Posterior vena cava (tissue), 2 donors: Measurements from ENCODE around the gene CCDC88B. TPM values are rescaled to one million over a fixed set of nuclear protein-coding genes. Genes with fewer than 3 reads are reported as not detected.
"Not testable (repeated sequence)": the region's sequence is repeated elsewhere in the genome, so short reads cannot be mapped to it uniquely, and the experiment has no call there.

ENCODE experiments used
- DNase-seq: peaks from one replicate; pipeline ENCODE4 v3.0.0-alpha.2; 2020; ENCODE audit warnings: low spot score
- intact Hi-C, 2 donors: fragments of 100-400 bp; cut with DNase I; formaldehyde crosslinking; loops; one replicate each; pipeline versions ENCODE4 v1.14.1 to v1.14.2; 2022 to 2023
- total RNA-seq, 2 donors: library from RNA; stranded (reverse); fragmentation: NEBNext Ultra II Directional; extraction: Animal tissue kit (Norgen Biotek cat#: 25700); gene quantifications; one replicate each; pipeline ENCODE4 v1.2.1, GENCODE V29; 2021
- donor health status: DM: yes; HTN: yes; CAD: no.
- donor health status: DM: yes; HTN: yes; CAD: no.

CCDC88B gene
- total RNA-seq, 2 donors from 2014 or later: 7.0 to 9.5 TPM

DNA sequence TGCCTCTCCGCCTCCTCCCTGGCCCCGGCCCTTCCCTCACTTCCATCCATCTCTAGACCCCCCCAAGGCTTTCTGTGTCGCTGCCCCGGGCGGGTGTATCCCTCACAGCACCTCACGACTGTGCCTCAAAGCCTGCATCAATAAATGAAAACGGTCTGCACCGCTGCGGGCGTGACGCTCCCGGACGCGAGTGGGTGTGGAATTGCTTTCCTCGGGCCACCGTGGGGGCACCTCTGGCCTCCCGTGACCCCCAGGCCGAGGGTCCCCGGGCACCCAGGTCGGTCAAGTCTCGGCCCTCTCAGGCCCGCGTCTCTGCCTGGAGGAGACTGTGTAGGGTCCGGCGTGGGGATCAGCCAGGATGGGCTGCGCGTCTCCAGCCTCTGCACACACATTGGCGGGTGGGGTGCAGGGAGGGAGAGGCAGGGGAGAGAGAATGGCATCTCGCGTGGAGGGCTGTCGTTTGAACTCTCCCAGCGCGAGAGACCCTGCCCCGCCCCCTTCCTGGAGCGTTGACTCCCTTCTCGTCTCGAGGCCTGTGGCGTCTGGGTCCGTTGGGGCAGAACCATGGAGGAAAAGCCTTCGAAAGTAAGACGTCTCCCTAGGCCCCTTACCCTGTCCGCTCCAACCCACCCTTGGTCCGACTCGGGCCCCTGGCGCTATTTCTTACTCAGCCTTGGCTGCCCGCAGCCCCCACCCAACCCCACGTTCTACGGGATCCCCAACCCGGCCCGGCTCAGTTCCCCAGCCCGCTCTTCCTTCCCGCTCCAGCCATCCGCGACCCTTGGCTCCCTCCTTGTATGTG, 40.0 kb upstream of the CCDC88B start, which contains the start of gene CATSPERZ:
CATSPERZ (plus strand) TSS at position 512 of the 802 bp plus-strand sequence; CDS start at position 565, 53 bp downstream.
- intact Hi-C loops: loop anchor here (5.0 to 10.0 kb wide), 3 partner anchors 55 to 95 kb away; partner anchors contain the start of genes FERMT3 (in 2 of the 2), FKBP2 (in 1 of the 2) and PPP1R14B (in 1 of the 2)
- peak; percentile 84 for DNase-seq

DNA sequence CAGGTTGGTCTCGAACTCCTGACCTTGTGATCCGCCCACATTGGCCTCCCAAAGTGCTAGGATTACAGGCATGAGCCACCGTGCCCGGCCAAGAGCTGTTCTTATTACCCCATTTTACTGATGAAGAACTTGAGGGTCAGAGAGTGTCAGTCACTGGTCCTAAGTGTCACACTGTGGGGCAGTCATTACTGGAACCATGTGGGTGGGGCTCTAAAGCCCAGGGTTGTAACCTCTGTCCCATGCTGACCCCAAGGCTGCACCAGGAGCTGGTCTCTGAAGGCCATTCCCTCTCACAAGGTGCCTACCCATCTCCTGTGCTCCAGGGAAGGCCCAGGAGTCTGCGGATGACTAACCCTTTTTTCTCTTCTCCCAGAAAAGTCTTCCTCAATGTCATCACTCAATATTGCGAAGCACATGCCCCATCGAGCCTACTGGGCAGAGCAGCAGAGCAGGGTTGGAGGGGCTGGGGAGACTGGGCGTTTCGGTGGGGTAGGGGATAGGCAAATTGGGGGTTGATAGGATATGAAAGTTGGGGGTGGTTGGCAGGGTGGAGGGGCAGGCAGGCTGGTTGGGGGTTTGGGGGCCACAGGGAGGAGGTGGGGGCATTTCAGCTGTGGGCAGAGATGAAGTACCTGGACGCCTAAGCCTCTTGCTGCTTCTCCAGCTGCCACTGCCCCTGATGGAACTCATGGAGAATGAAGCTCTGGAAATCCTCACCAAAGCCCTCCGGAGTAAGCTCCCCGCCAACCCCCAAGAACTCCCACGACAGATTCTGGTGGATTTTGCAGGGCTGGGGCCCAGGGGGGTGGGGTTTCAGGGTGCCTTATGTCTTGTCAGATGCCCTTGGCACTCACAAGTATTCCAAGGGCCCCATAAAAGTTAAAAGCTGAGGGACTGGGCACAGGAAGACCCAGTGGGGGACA, 36.6 kb upstream of the CCDC88B start:
- peak; percentile 70 for DNase-seq
- intact Hi-C loops: loop anchor here (5.0 to 10.0 kb wide), 2 partner anchors 59 to 96 kb away; partner anchors contain the start of genes FERMT3 (in 1 of the 2), FKBP2 (in 1 of the 2) and PPP1R14B (in 1 of the 2)

DNA sequence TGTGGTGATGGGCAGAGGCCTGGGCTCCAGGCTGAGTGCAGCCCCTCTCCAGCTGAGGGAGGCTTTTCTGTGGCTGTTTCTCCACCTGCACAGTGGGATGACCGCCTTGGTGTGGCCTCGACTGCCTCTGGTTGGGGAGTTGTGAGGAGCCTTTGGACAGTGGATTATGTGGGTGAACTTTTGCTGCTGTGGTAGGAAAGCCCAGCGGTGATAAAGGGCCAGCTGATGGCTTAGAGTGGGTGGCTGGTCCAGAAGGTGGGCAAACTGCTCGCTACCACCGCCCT, 36.0 kb upstream of the CCDC88B start:
- intact Hi-C loops: loop anchor here (5.0 to 10.0 kb wide), 2 partner anchors 59 to 97 kb away; partner anchors contain the start of genes FERMT3 (in 1 of the 2), FKBP2 (in 1 of the 2) and PPP1R14B (in 1 of the 2)

DNA sequence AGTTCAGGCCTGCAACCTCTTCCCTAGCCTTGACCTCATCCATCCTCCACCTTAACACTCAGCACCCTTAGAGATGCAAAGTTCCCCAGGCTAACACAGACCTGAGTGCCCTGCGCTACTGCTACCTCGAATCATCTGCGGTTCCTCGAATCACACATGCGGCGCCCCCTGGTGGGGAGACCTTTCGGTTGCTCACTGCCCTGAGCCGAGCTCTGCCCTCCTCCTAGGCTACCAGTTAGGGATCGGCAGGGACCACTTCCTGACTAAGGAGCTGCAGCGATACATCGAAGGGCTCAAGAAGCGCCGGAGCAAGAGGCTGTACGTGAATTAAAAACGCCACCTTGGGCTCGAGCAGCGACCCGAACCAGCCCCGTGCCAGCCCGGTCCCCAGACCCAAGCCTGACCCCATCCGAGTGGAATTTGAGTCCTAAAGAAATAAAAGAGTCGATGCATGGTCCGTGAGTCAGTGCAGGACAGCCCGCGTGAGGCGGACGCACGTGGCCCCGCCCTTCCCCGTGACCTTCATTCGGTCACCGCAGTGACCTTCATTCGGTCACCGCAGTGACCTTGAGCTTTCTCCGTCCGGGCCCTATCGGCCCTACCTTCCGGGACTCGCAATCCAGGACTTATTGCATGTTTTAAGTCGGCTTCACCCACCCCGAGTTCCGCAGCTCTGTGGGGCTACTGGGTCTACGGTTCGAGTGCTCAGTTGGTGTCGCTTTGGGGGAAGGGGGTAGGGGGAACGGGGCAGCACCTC, 35.5 kb upstream of the CCDC88B start:
- intact Hi-C loops: loop anchor here (5.0 to 10.0 kb wide), 2 partner anchors 60 to 97 kb away; partner anchors contain the start of genes FERMT3 (in 1 of the 2), FKBP2 (in 1 of the 2) and PPP1R14B (in 1 of the 2)
- DNase-seq: peak; percentile 98

More for the DNA sequence above, 36.0 kb upstream of the CCDC88B start:
- peak; percentile 78 for DNase-seq

DNA sequence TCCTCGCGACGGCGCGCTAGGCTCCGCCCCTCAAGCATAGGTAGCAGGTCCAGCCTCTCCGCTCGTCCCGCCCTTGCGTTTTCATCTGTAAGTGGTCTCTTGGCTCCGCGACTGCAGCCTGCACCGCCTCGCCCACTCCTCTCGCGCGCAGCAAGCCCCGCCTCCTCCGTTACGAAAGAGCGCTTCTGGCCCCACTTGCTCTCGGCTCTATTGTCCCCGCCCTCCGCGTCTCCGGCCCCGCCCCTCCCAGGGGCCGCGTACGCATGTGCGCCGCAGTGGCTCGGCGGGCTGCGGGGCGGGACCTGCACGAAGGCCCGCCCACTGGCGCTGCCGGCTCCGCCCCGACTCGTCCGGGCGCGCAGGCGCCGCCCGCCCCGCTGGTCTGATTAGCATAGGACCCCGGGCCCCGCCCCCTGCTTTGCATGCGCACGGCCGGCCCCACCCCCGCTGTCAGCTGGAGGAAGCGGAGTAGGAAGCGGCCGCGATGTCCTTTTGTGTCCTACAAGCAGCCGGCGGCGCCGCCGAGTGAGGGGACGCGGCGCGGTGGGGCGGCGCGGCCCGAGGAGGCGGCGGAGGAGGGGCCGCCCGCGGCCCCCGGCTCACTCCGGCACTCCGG, 34.8 kb upstream of the CCDC88B start, which contains the start of gene ESRRA:
ESRRA (plus strand) TSS at position 450 of the 616 bp plus-strand sequence. CDS start 1,656 bp downstream, outside the sequence.
- intact Hi-C loops: loop anchor here in 1 of 2 donors (10.0 kb wide), 1 partner anchor 60 kb away; the partner anchor contains the start of genes FKBP2 and PPP1R14B
- peak; percentile 100 for DNase-seq

DNA sequence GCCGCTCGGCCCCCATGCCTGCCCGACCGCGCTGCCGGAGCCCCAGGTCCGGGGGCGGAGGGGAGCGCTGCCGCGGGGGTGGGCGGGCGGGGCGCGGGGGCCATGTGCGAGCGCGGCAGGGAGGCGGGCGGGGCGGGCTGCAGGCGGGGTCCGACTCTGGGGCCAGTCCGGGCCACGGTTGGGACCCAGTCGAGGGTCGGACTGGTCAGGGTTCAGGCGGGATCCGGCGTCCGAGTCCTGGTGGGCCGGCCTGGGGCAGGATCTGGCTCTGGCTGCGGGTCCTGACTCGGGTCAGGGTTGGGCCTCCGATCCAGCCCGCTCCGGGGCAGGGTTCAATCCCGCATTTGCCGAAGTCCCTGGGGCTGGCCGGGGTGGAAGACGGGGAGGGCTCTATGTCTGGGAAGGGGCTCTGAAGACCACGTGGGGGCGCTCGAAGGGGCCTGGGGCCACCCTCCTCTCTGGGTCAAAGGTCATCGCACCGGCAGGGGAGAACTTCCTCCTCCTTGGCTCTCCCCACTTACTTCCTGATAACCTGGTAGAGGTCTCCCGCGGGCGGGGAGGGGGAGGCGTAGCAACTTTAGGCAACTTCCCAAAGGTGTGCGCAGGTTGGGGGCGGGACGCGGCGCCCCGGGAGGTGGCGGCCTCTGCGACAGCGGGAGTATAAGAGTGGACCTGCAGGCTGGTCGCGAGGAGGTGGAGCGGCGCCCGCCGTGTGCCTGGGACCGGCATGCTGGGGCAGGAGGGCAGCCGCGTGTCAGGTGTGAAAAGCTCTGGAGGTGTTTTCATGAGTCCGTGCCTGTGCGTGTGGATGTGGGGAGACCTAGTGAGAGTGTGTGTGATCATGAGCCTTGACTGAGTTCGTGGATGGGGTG, 34.1 kb upstream of the CCDC88B start:
- DNase-seq: peak; percentile 90
- intact Hi-C loops: loop anchor here in 1 of 2 donors (10.0 kb wide), 1 partner anchor 61 kb away; the partner anchor contains the start of genes FKBP2 and PPP1R14B

DNA sequence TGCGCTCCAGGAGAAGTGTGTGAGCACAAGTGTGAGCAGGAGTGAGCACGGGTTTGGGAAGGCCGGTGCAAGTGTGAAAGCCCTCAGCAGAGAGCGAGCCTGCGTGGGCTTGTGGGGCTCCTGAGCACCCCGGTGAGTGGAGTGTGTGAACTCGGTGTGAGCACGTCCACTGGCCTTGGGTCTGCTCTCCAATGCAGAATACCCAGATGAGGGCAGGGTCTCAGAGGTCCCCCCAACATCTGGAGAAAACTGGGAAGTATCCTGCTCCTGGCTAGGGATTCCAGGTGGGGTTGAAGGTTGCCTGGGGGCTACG, 33.5 kb upstream of the CCDC88B start:
- no peak for DNase-seq
- intact Hi-C loops: loop anchor here in 1 of 2 donors (10.0 kb wide), 1 partner anchor 62 kb away; the partner anchor contains the start of genes FKBP2 and PPP1R14B

DNA sequence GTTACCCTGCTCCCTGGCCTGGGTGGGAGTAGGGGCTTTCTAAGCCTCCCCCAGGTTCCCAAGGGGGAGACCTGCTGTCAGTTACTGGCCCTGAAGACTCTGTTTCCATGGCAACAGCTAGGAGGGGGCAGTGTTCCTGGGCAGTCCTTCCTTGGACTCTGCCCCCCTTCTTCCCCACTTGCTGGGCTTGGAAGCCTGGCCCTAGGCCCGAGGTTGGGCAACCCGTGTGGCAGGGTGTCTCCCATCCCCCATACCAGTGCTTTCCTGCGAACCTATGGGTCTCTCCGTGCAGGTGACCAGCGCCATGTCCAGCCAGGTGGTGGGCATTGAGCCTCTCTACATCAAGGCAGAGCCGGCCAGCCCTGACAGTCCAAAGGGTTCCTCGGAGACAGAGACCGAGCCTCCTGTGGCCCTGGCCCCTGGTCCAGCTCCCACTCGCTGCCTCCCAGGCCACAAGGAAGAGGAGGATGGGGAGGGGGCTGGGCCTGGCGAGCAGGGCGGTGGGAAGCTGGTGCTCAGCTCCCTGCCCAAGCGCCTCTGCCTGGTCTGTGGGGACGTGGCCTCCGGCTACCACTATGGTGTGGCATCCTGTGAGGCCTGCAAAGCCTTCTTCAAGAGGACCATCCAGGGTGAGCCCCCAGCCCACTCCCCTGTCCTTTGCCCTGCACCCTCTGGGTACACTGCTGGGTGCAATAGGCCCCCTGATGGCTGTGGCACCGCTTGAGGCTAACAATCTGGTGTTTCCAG, 33.0 kb upstream of the CCDC88B start:
- intact Hi-C loops: loop anchor here in 1 of 2 donors (10.0 kb wide), 1 partner anchor 62 kb away; the partner anchor contains the start of genes FKBP2 and PPP1R14B
- no peak for DNase-seq

DNA sequence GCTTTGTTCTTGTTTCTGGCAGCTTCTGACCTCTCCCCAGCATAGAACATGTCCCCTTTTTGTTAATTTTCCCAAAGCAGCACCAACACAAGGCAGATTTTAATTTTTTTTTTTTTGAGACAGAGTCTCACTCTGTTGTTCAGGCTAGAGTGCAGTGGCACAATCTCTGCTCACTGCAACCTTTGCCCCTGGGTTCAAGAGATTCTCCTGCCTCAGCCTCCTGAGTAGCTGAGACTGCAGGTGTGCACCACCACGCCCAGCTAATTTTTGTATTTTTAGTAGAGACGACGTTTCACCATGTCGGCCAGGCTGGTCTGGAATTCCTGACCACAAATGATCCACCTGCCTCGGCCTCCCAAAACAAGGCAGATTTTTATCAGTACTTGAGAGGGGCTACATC, 32.2 kb upstream of the CCDC88B start:
- DNase-seq: not testable (repeated sequence)
- intact Hi-C loops: loop anchor here in 1 of 2 donors (10.0 kb wide), 1 partner anchor 63 kb away; the partner anchor contains the start of genes FKBP2 and PPP1R14B

DNA sequence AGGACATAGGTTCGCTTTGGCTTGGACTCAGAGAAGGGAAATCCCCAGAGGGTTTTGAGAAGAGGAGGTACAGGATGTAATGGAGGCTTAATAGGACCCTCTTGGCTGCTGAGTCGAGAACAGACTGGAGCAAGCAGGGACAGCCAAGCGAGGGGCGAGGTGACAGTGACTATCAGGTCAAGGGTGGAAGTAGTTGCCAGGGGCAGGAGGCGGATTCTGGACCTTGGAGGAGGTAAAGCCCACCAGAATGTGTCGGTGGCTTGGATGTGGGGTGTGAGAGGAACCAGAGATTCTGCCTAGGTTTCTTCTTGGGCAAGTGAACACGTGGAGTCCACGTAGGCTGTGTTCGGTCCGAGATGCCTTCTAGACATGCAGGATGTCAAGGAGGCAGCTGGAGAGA, 27.1 kb upstream of the CCDC88B start:
- DNase-seq: peak; percentile 44
- intact Hi-C loops: loop anchor here in 1 of 2 donors (5.0 kb wide), 1 partner anchor 39 kb away; no protein-coding TSS in a partner anchor

DNA sequence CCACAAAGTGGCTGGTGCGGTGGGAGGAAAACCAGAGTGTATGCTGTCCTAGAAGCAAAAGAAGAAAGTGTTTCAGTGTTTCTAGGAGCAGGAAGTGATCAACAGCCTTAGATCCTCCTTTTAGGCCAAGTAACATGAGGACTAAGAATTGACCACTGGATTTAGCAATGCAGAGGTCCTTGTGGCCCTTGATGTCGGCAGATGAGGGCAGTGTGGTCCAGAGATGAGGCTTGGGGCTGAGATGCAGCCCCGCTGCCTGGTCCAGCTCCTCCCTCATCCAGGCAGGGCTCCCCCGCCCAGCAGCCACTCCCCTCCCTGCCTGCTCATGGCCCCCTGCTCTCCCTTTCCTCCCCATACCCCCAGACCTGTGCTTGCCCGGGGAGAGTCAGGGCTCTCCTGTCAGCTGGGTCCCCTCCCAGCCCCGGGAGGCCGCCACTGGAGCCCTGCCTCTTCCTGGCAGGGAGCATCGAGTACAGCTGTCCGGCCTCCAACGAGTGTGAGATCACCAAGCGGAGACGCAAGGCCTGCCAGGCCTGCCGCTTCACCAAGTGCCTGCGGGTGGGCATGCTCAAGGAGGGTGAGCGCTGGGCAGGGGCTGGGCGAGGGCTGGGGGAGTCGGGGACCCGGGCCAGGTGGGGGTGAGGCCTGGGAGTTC, 26.4 kb upstream of the CCDC88B start:
- intact Hi-C loops: loop anchor here in 1 of 2 donors (5.0 kb wide), 1 partner anchor 39 kb away; no protein-coding TSS in a partner anchor
- DNase-seq: peak; percentile 92

DNA sequence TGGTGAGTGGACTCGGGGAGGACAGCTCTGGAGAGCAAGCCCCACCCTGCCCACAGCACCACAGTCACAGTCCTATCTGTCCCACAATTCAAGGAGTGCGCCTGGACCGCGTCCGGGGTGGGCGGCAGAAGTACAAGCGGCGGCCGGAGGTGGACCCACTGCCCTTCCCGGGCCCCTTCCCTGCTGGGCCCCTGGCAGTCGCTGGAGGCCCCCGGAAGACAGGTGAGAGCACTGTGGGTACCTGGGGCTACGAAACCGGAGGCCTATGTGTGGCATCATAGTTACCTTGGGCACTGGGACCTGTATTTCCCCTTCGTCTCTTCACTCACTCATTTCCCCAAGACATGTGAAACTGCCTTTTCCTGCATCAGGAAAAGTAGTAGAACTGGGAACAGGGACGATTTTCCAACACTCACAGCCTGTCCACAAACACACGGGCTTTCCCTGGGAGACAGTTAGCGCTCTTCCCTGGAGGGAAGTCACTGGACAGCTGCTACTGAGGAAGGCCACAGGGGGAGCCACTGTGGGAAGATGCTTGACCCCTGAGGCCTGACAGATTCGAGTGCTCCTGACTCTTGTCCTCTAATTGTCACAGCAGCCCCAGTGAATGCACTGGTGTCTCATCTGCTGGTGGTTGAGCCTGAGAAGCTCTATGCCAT, 25.7 kb upstream of the CCDC88B start:
- DNase-seq: no peak
- intact Hi-C loops: loop anchor here in 1 of 2 donors (5.0 kb wide), 1 partner anchor 38 kb away; no protein-coding TSS in a partner anchor

DNA sequence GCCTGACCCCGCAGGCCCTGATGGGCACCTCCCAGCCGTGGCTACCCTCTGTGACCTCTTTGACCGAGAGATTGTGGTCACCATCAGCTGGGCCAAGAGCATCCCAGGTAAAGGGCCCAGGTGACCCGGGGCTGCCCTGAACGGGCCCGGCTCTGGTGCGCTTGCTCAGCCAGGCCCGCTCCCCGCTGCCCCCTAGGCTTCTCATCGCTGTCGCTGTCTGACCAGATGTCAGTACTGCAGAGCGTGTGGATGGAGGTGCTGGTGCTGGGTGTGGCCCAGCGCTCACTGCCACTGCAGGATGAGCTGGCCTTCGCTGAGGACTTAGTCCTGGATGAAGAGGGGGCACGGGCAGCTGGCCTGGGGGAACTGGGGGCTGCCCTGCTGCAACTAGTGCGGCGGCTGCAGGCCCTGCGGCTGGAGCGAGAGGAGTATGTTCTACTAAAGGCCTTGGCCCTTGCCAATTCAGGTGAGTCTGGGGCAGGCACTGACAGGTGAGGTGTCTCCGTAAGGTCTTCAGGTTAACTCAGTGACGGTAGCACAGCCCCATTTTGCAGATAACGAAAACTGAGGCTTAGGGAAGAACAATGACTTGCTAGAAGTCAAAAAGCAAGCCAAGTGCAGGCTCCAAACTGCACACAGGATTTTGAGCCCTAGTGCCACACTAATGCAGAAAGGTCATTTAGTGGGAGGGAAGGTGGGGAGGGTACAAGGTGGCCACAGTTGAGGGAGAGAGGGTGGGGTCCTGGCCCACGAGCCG, 25.0 kb upstream of the CCDC88B start:
- peak; percentile 71 for DNase-seq
- intact Hi-C loops: loop anchor here in 1 of 2 donors (5.0 kb wide), 1 partner anchor 37 kb away; no protein-coding TSS in a partner anchor
